ENCODE data around the gene HOXA4.
A peak's percentile ranks its signal among the peaks of the same experiment; 100 is the strongest.

HOXA4 gene

DNA sequence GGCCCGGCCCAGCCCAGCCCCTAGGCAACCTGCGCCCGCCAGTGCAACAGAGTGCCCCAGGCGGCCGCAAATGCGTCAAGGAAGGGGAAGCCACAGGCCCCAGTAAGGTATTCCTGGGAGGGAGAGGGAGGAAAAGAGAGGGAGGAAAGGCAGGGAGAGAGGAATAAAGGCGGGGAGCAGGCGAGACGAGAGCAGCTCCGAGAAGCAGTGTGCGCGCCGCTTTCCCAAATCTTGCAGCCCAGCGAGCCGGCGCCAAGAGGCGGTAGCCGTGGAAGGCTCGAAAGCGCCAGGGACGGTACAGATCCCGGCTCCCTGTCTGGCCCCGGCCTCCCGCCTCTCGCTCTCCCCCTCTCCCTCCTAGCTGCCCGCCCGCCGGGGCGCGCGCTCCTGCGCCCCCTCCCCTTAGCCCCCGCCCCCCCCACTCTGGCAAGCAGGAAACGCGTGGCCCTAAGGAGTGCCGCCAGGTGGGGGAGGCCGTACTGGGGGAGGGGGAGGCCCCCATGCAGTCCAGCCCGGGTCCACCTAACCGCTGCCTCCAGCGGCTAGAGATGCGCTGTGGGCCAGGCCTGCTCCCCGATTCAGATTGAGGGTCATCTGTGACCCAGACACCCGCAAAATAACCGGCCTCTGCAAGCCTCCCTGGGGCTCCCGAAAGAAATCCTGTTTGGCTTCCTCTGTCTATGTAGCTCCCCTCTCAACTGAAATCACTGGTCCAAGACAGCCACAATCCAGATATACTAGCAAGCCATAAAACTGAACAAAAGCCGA is 39.3 kb upstream of the HOXA4 start:
- DNase-seq = no peak

DNA sequence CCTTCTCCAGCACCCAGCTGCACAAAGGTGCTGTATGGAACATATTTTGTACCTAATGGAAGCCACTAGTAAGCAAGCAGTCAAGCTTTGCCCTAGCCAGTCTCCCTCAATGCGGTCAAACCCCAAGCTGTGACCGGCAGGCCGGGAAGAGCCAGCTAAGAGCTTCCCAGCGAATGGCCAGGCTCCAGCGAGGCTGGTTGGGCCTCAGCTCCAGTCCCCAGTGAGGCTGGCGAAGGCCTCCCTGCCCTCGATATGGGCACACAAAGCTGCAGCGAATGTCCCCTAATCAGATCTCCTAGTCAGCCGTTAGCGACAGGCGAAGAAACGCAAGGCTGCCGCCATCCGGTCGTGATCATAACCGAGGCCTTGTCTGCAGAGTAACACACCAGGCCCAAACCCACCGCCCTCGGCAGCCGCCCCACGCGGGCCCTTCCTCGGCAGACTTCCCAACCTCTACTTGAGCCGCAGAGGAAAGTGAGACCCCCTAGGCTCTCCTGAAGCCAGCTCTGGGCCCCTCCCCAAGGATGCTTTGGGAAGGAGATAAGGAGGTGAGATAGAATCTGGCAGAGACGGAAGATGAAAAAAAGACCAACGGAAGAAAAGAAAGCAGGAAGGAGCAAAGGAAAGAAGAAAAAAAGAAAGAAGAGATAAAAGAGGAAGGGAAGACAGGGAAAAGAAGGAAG is 37.8 kb upstream of the HOXA4 start:
- DNase-seq = peak in 1 of 6 experiments; percentile 18

DNA sequence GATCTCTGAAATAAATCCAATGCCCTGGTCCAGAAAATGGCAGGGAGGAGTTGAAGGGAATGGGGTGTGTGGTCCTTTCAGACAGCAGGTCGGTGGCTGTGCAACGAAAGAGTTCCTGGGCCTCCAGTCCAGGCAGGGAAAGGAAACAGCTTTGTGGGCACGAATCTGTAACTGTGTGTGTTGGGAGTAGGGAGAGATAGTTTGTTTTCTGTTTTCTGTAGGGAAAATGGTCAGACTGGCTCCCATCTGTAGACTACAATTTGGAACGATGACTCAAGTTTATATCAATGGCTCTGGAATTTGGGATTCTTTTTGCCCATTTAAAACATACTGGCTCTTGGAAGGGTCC is 37.3 kb upstream of the HOXA4 start:
- DNase-seq = no peak

DNA sequence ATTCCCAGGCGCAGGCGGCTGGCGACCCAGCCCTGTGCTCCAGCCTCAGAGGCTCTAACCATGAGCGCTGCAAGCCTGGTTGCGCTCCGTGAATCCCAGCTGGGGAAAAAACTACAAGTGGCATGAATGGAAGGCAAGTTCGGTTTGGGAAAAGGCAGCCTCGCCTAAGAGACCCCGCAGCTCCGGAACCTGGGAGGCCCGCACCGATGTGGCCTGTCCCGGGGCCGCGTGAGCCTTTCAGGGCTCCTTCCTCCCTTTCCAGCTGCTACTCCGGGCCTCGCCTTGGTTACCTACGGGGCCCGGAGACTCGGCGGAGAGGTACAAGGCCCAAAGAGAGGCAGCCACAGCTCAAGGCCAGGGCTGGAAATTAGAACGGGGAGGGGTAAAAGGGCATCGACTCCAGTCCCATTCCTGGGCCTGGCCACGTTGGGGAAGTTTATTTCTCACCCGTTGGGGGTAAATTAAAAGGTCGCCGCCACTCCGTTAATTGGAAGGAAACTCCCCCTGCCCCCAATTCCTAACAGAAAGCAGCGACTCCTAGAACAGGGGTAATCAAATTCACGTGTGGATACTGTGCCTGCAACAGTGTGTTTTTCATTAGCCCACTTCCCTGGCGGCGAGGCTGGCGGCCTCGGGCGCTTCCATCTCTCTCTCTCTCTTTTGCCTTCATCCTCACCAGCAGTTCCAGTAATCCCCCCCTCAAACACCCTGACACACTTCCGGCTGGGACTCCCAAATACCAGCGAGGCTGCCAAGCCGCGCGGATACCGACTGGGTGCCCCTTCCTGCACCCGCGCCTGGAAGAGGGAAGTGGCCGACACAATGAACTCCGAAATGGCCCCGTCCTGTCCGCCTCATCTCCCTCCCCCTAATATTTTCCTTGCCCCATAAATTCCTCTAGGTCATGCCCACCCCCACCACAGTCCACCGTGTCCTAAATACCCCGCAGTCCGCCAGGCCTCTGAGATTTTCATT is 36.3 kb upstream of the HOXA4 start:
- DNase-seq = no peak

DNA sequence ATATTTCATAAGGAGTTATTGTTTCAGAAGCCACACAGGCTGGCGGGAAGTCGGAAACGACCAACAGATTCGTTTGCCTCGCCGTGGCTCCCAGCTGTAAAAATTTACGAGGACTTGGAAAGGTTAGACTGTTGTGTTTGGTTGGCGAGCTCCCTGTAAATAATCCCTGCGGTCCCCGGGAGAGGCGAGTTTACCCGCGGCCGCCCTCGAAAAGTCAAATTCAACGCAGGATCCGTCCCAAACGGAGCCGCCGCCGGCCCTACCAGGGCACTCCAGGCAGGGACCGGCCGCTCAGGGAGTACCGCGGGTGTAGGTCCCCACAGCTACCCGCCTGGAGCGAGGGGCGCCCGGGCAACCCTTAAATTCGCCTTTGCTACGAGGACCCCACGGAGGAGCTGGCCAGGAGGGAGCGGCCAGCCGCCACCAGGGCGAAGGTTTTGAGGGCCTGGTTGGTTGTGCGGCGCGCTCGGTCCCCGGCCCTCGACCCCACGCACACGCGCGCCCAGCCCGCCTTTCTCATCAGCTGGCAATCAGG is 35.5 kb upstream of the HOXA4 start:
- DNase-seq = no peak

DNA sequence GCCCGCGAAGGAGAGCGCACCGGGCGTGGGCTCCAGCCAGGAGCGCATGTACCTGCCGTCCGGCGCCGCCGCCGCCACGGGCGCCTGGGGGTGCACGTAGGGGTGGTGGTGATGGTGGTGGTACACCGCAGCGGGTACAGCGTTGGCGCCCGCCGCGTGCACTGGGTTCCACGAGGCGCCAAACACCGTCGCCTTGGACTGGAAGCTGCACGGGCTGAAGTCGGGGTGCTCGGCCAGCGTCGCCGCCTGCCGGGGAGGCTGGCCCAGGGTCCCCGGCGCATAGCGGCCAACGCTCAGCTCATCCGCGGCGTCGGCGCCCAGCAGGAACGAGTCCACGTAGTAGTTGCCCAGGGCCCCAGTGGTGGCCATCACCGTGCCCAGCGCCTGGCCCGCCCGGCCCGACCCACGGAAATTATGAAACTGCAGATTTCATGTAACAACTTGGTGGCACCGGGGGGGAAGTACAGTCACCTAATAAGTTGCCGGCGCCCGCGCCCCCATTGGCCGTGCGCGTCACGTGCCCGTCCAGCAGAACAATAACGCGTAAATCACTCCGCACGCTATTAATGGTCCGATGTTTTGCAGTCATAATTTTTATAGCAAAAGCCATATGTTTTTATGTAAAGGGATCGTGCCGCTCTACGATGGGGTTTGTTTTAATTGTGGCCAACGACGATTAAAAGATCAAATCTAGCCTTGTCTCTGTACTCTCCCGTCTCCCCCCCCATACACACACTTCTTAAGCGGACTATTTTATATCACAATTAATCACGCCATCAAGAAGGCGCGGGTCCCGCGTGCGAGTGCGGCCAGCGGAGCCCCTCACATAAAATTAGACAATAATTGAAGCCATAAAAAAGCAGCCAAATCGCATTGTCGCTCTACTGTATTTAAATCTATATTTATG is 34.8 kb upstream of the HOXA4 start, which contains the start of gene HOXA9:
Gene HOXA9 (minus strand): TSS at position 449 of the 907 bp plus-strand sequence. CDS start 80 bp downstream, at position 369.
- no peak for DNase-seq

DNA sequence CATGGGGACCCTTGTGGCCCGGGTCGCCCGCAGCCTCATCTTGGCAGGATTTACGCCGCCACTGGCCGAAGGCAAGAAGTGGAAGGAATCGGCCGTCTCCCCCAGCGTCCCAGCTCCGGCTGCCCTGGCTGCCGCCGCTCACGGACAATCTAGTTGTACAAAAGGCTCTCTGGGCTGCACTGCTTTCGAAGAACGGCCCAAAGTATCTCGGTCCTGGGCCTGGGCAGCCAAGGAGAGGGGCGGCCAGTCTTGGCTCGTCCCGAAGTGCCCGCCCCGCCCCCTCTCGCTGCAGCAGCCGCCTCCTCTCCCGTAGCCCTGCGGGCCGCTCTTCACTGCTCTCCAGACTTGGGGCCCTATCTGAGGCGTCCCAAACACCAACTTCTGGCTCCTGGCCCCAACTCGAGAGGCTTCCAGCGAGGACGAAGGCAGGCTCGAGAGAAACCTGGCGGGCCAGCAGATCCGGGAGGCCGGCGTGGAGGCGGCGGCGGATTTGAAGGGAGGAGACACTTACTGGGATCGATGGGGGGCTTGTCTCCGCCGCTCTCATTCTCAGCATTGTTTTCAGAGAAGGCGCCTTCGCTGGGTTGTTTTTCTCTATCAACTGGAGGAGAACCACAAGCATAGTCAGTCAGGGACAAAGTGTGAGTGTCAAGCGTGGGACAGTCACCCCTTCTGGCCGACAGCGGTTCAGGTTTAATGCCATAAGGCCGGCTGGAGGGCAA is 34.0 kb upstream of the HOXA4 start:
- no peak for DNase-seq

DNA sequence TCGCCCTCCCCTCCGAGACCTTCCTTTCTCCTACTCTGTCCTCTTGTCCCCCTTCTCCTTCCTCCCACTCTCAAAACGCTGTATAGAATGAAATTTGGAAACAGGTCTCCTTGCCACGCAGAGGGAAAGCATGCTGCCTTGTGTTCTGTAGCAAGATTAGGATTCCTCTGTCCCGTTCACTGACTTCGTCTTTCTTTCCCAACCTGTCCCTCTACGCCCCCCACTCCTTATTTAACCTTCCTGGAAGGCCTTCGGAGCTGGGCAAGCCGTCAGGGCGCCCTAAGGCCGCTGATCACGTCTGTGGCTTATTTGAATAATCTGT is 33.4 kb upstream of the HOXA4 start:
- DNase-seq = no peak

DNA sequence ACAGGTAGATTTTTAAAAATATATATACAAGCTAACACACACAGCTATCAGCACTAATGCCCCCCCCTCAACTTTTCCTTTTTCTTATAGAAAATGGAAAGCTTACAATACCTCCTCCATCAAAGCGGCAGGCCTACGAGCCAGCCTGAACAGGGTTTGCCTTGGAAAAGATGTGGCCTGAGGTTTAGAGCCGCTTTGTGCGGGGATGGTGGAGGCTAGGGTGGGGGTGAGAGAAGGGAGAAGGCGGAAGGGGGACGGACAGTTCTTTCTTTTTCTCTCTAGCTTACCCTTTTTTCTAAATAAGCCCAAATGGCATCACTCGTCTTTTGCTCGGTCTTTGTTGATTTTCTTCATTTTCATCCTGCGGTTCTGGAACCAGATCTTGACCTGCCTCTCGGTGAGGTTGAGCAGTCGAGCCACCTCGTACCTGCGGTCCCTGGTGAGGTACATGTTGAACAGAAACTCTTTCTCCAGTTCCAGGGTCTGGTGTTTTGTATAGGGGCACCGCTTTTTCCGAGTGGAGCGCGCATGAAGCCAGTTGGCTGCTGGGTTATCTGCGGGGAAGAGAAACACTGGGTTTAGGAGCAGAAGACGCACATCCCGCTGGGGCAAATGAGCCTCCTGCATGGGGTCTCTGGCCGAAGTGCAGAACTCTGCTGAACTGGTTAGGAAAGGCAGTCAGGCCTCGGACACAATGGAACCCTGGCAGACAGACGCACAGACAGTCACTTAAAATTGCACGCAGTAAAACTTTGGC is 32.9 kb upstream of the HOXA4 start:
- DNase-seq = no peak

DNA sequence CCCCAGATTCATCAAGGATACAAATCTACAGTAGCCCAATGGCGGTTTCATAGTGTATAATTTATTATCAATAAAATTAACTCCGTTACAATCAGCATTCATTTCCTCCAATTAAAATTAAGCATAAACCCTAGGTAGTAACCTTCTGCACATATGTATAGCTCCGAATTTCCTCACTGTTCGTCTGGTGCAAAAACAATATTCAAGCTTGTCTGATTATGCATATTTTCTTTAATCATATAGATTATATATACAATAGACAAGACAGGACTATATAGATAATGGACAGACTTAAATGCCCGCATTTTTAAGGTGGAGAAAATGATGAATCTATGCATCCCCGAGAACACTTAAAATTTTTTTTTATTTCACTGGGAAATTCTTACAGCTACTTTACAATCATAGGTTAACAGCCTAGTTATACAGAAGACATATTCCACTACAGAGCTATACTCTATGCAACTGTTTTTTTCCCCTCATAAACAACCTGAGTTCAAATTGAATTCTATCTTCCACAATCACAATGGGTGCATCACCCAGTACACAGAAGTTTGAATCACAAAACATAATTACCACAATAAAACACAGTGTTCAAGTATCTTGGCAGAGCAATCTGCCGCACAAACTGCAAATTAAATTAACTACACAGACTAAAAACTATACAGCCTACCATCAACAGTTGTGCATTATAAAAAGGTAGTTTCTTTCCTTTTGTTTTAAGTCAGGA is 32.2 kb upstream of the HOXA4 start:
- no peak for DNase-seq

DNA sequence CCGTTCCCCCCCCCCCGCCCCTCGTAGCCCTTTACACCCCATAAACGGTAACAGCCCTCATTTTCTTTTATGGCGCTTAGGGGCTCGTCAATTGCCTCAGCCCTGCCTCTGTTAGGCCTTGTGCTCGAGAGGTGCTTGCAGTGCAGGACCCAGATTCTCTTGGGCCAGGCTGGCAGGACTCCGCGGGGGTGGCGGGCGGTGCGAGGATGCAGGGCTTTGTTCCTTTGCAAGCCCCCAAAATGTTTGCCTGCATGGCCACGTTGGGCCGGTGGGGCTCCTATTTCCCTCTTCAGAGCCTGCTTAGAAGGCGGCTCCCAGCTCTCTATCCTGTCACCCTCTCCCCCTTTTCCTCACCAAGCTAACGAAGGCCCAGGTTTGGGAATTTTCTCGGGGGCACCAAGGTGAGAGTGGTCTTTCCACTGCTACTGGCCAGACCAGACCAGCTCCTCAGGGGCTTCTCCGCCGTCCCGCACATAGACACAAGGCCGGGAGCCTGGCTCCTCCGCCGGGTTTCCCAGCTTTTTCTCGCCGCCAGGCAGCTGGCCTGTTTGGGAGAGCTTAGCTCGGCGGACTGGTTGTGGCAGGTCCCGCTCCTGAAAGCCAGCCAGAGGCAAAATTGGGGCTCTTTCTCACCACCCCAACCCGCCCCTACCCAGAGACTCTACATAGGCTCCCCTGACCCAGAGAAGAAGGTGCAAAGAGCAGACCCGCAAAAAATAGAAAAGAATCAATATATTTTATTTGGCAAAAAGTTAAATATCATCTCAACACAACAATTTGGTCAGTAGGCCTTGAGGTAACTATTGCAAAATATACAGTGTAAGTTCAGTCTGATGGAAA is 31.4 kb upstream of the HOXA4 start:
- no peak for DNase-seq

DNA sequence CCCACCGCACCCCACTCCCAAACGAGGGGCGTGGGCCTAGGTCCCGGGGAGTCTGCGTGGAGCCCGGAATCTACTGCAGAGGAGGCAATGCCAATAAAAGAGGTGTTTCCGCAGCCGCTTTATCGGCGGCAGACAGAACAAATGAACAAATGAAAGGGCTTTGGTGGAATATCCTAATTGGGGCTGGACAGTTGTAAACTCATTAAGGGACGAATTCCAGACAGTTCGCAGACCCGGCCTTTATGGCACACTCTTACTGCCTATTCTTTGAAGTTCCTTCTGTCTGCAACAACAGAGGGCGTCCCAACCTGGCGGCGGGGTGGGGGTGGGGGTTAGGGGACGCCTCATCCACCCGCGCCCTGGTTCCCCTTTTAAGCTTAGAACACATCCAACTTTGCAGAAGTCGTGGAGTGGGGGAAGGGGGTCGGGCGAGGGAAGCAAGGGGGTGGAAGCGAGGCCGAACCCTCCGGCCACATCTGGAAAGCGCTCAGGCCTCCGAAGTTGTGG is 30.7 kb upstream of the HOXA4 start:
- DNase-seq = no peak

DNA sequence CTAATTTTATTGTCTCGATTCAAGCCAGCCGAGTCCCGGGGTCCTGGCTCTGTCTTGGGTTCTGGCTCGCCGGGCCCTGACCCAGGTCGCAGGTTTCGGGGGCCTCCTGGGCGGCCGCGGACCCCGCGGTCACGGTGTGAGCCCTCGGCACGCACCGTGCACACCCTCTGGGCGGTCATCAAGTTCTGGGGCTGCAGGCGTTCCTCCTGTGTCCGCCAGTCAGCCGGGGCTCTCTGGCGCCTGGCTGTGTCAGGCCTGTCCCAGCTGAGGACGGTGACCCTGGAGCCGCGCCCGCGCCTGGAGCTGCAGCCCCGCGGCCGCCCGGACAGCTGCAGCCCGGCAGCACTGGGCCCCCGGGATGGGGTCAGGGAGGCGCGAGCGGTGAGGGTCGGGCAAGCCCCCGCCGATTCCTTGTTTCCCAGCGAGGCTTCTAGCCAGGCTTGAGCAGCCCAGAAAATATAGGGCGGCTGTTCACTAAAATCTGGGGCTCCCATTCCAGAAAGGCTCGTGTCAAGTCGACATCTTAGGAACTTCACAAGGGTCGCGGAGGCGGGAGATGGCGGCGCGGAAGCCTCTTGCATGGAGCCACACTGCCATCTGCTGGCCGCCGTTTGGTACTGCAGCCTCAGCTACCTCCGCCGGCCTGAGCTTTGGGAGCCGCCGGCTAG is 30.1 kb upstream of the HOXA4 start:
- peak; percentile 59 to 88 (median 76) for DNase-seq

DNA sequence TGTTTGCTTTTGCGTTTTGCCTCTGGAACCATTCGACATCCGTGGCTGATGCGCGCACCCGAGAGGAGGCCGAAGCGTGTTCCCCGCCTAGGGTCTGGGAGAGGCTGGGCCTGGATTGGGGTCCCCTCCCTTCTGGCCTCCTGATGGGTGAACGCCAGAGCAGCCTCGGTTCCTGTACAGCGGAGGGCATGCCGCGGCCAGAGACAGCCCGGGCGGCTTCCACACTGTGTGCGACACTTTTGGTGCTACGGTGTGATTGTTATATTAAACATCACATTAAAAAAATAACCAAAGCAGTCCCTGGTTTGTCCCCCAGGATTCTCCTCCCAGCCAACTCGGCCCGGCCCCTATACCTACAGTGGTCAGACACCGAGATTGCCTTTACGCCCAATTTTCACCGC is 29.6 kb upstream of the HOXA4 start:
- DNase-seq = no peak

DNA sequence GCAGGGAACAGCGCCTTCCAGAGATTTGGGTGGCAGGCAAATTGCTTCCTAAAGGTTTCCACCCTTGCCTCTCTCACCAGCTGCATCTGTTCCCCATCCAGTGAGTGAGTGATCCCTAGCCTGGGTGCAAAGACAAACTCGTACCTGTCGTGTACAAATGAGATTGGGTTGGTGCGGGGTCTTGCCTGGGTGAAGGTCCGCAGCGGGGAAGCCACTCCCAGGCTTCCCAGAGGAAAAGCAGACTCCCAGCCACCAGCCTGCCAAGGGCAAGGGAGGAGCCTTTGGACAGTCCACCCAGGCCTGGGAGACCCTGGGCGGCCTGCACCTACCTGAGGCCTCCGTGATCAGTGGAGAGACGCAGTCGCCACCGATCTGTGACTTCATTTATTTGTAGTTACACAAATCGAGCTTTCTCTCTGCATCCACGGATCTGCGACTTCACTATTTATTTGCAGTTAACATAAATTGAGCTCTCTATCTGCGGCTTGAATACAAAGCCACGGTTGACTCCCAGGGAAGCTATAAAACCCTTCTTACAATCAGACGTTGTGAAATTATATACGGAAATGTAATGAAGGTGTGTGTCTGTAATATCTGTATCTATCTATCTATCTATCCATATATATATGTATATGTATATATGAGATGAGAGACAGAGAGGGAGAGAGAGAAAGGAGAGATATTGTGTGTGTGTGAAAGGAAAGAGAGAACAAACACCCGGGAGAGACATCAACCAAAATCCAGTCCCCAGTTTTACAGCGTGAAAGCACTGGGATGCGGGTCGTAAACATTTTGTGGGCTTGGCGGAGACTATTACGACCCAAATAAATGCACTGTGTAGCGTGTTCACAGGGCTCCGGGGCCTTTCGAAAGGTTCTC is 28.9 kb upstream of the HOXA4 start:
- no peak for DNase-seq

DNA sequence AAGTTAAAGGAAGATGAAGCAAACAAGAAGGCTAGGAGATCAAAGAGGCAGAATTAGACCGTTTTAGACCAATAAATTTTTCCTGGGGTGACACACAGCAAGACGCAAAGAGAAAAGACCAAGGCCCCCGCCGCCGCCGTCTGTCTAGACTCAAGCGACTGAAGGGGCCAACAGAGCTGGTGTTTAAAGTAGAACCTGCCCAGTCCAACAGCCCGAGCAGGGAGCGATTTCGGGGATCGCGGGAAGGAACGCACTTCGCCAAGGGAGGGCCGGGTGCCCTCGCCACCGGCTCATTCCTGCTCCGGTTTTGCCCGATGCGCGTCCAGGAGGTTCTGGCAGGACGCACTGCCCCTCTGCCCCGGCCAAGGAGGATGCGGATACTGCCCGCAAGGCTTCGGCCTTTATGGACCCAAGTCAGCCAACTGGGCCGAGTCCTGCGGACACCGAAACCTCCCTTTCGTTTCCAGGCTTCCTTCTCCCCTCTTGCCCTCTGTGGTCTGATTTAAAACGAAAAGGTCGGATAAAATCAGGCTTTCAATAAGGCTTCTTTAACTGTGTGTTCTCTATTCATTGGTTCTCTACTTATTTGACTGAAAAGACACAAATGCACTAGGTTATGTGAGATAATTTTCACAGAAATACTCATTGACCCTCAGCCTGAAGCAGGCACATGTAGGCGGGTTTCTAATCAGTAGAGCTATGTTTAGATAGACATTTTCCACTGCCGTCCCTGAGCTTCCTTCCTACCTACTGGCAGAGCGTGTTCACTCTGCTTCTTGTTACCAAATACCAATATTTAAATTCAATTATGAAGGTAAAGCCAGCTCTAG is 28.1 kb upstream of the HOXA4 start:
- no peak for DNase-seq

Measured in stimulated activated naive CD4-positive, alpha-beta T cell (primary cell).